OCI-LY7 (cell line): ENCODE data around the gene DCAF7. TPM values are rescaled to one million over a fixed set of nuclear protein-coding genes. Genes with fewer than 3 reads are reported as not detected.

ENCODE experiments used
- BruUV-seq: library from RNA; stranded (reverse); fragments of 400-500 nt; replicated peaks from 2 replicates; lab custom pipeline; 2021; lab: Mats Ljungman, UMichigan
- CTCF ChIA-PET: fragments of 300-600 bp; sonication (Branson Sonifier 250); formaldehyde crosslinking; loops from one replicate; lab custom pipeline; 2022; ENCODE audit warnings: antibody characterized with exemption; ENCODE audit not compliant: unreplicated experiment; lab: Charles Lee
- POLR2A ChIA-PET: fragments of 300-600 bp; sonication (Branson Sonifier 250); formaldehyde crosslinking; loops from one replicate; lab custom pipeline; 2022; ENCODE audit warnings: antibody characterized with exemption; lab: Charles Lee
- DNase-seq: peaks from one replicate; pipeline ENCODE4 v3.0.0-alpha.2; 2015; ENCODE audit warnings: low spot score
- H2AFZ ChIP-seq: fragments of 200-600 bp; sonication (generic), shearing (Covaris generic); 2 replicates; pipeline ENCODE4 v1.6.1; 2014; ENCODE audit warnings: mild to moderate bottlenecking, antibody characterized with exemption, low read length, moderate library complexity
- H3K27ac ChIP-seq: fragments of 200-600 bp; sonication (generic); 2 replicates; pipeline ENCODE4 v1.5.1; 2014; ENCODE audit warnings: mixed run types, low read depth, mild to moderate bottlenecking, moderate library complexity, low read length, inconsistent platforms; ENCODE audit not compliant: poor library complexity, severe bottlenecking
- H3K36me3 ChIP-seq: fragments of 200-600 bp; sonication (generic); 2 replicates; pipeline ENCODE4 v1.6.1; 2014; ENCODE audit warnings: mild to moderate bottlenecking, antibody characterized with exemption, low read length, moderate library complexity, mixed read lengths; ENCODE audit not compliant: insufficient read depth
- H3K4me1 ChIP-seq: fragments of 200-600 bp; sonication (generic); 2 replicates; pipeline ENCODE4 v1.5.1; 2014; ENCODE audit warnings: mild to moderate bottlenecking, low read length; ENCODE audit not compliant: insufficient read depth, poor library complexity, severe bottlenecking
- H3K4me2 ChIP-seq: fragments of 200-600 bp; sonication (generic); 2 replicates; pipeline ENCODE4 v1.6.1; 2014; ENCODE audit warnings: mild to moderate bottlenecking, low read length
- H3K4me3 ChIP-seq: fragments of 200-600 bp; sonication (generic); 2 replicates; pipeline ENCODE4 v1.5.1; 2014; ENCODE audit warnings: mild to moderate bottlenecking, low read depth, low read length; ENCODE audit not compliant: poor library complexity, severe bottlenecking
- H3K79me2 ChIP-seq: fragments of 200-600 bp; sonication (generic); 2 replicates; pipeline ENCODE4 v1.6.1; 2016; ENCODE audit warnings: low read depth, mild to moderate bottlenecking, low read length, moderate library complexity, mixed read lengths; ENCODE audit not compliant: insufficient read depth
- H3K9me2 ChIP-seq: fragments of 200-600 bp; sonication (generic); 2 replicates; pipeline ENCODE4 v1.6.1; 2016; ENCODE audit warnings: mild to moderate bottlenecking, low read length, mixed read lengths; ENCODE audit not compliant: insufficient read depth
- H3K9me3 ChIP-seq: fragments of 200-600 bp; sonication (generic); 2 replicates; pipeline ENCODE4 v1.6.1; 2014; ENCODE audit warnings: mild to moderate bottlenecking, mixed run types, low read length, mixed read lengths
- H4K20me1 ChIP-seq: fragments of 200-600 bp; sonication (generic); 2 replicates; pipeline ENCODE4 v1.6.1; 2014; ENCODE audit warnings: mild to moderate bottlenecking, antibody characterized with exemption, low read length, moderate library complexity, mixed read lengths; ENCODE audit not compliant: insufficient read depth
- CTCF ChIP-seq: fragments of 200-600 bp; sonication (generic); conservative IDR thresholded peaks from 2 replicates; pipeline ENCODE4 v1.5.1; 2014; ENCODE audit warnings: mild to moderate bottlenecking, antibody characterized with exemption, low read length, moderate library complexity, mixed read lengths
- EZH2phosphoT487 ChIP-seq: fragments of 200-600 bp; sonication (generic); IDR thresholded peaks from 2 replicates; pipeline ENCODE4 v1.6.1; 2018; ENCODE audit warnings: low read depth, borderline replicate concordance, mild to moderate bottlenecking, mixed run types, antibody characterized with exemption, low read length, moderate library complexity, mixed read lengths
- intact Hi-C: fragments of 100-400 bp; cut with micrococcal nuclease; formaldehyde crosslinking; loops from one replicate; pipeline ENCODE4 v1.10.0; 2022; ENCODE audit not compliant: unreplicated experiment
- total RNA-seq, 2 experiments: library from RNA; depleted of rRNA in 1 of 2; stranded (reverse); fragments of >200 nt in 1 of 2; shearing (Covaris generic) in 1 of 2; gene quantifications; 2 replicates each; pipeline ENCODE4 v1.2.3, GENCODE V29; 2014 to 2022

The DCAF7 gene
- total RNA-seq, 2 experiments from 2014 or later: 46.4 to 121 TPM

DNA sequence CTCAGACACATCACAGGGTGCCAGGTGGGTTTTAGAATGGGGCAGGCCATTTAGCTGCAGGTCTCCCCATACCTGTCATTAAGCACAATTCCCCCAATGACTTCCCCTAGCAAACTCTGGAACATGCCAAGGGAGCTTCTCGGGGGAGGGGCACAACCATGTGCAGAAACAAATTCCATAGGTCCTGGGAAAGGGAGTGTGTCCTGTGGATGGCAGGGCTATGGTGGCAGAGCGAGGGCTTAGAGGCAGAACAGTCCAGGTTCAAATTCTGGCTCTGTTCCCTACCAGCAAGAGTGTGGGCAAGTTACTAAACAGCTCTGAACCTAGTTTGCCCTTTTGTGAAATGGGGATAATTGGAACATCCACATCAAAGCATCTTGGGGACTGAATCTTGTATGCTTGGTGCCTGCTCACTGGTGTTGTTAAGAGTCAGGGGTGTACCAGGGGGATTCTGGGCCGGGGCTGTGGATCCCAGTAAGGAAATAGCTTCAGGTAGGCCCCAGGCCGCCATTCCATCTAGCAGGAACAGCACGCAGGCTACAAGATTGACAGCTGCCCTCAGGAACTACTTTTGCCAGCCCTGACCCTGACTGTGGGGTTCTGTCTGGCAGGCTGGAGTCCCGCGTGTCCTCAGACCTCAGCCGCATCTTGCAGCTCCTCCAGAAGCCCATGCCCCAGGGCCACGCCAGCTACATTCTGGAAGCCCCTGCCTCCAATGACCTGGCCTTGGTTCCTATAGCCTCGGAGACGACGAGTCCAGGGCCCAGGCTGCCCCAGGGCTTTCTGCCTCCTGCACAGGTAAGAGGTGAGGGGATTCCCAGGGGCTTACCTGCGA, 5.6 kb upstream of the DCAF7 start:
- BruUV-seq: no TSS peak
- CTCF ChIA-PET: interaction anchor here (0.7 kb wide), 1 partner anchor 39 kb away, joined by 4 read pairs; no protein-coding TSS in a partner anchor

DNA sequence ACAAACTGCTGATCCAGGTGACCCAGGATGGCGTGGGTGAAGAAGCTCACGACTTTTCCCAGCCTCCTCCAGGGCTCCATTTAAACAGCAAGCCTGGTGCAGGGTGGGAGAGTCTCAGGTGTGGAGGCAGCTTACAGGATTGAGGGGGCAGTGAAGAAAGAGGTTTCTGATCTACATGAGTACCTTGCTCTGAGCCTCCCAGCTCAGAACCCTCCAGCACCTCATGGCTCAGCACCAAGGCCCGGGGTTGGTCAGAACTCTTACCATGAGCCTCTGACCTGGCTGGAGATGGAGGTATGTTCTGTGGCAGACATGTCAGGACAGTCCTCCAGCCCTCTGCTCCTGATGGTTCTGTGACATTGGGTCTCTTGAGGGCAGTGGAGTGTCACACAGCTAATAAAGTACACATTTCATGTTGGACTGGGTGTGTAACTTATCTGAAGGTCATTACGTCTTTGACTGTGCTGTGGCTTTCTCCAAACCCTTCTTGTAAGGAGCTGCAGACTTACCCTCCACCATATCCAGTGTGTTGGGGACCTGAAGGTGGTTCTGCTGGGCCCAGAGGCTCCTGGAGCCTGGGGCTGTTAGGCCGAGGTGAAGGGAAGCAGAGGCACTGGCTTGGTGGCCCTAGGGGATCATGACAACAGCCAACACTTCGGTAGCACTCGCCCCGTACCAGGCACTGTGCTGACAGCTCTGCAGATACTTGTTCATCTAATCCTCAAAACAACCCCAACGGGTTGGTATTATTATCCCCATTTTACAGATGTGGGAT, 3.8 kb upstream of the DCAF7 start:
- H3K4me1 ChIP-seq: no peaks in the 10 kb centered on the region
- BruUV-seq: no TSS peak
- H3K79me2 ChIP-seq: peaks cover 26% of the 10 kb centered on the region
- no peak overlapping the region for H2AFZ ChIP-seq
- no peak overlapping the region for H3K4me3 ChIP-seq
- H3K27ac ChIP-seq: no peak overlapping the region
- H3K4me2 ChIP-seq: no peak overlapping the region
- ChIA-PET CTCF (no interaction called here), POLR2A (interaction anchor here (0.5 to 0.6 kb wide), 3 partner anchors 13 to 1782 kb away, joined by 3 to 4 read pairs (median 3); no protein-coding TSS in a partner anchor)
- intact Hi-C loops: no loop called here
- no peaks in the 10 kb centered on the region for H3K9me3 ChIP-seq
- no peak for DNase-seq
- no peaks in the 10 kb centered on the region for H3K9me2 ChIP-seq
- H4K20me1 ChIP-seq: no peaks in the 10 kb centered on the region
- H3K36me3 ChIP-seq: no peaks in the 10 kb centered on the region
- TF ChIP-seq EZH2phosphoT487 (no peak), CTCF (no peak)

More for the DNA sequence above, 5.6 kb upstream of the DCAF7 start:
- Histone ChIP-seq H3K27ac (no peak overlapping the region), H3K36me3 (no peaks in the 10 kb centered on the region), H3K4me1 (no peaks in the 10 kb centered on the region), H3K4me3 (no peak overlapping the region), H4K20me1 (no peaks in the 10 kb centered on the region), H3K9me3 (no peaks in the 10 kb centered on the region), H3K79me2 (peaks cover 15% of the 10 kb centered on the region; the same call in 1 of the 2 replicates), H3K4me2 (no peak overlapping the region), H3K9me2 (no peaks in the 10 kb centered on the region), H2AFZ (no peak overlapping the region)
- no peak for TF ChIP-seq EZH2phosphoT487
- TF ChIP-seq CTCF: no peak
- POLR2A ChIA-PET: interaction anchor here (0.5 kb wide), 1 partner anchor 86 kb away, joined by 3 read pairs; no protein-coding TSS in a partner anchor
- intact Hi-C loops: no loop called here
- DNase-seq: no peak
